OCI-LY7 (cell line): ENCODE results near the gene IFITM10.

Experiments
- CTCF ChIP-seq: fragments of 200-600 bp; sonication (generic); conservative IDR thresholded peaks from 2 replicates; pipeline ENCODE4 v1.5.1; 2014; ENCODE audit warnings: mild to moderate bottlenecking, antibody characterized with exemption, low read length, moderate library complexity, mixed read lengths
- EZH2phosphoT487 ChIP-seq: fragments of 200-600 bp; sonication (generic); IDR thresholded peaks from 2 replicates; pipeline ENCODE4 v1.6.1; 2018; ENCODE audit warnings: low read depth, borderline replicate concordance, mild to moderate bottlenecking, mixed run types, antibody characterized with exemption, low read length, moderate library complexity, mixed read lengths

GRCh38 chr11:1696608-1697570 is 53.5 kb downstream of the IFITM10 start, which contains the start of gene KRTAP5-6:
- TF ChIP-seq CTCF (no peak), EZH2phosphoT487 (no peak)
